Breast epithelium (tissue), 3 donors: ENCODE results near the gene TYW1.
"Not testable (repeated sequence)": the region's sequence is repeated elsewhere in the genome, so short reads cannot be mapped to it uniquely, and the experiment has no call there.

ENCODE experiments used
- POLR2A ChIP-seq: fragments of 450-650 bp; IDR thresholded peaks from one replicate; pipeline ENCODE4 v1.6.1; 2016; ENCODE audit warnings: antibody characterized with exemption, mild to moderate bottlenecking, moderate library complexity
- POLR2AphosphoS5 ChIP-seq, 3 donors: sonication (generic); formaldehyde crosslinking; IDR thresholded peaks; one replicate each; pipeline ENCODE4 v1.6.1; 2017; ENCODE audit warnings: antibody characterized with exemption in 3 of 3
- TF ChIP-seq, protein P1 (sequence below), 3 donors: fragments of 450-650 bp; IDR thresholded peaks; one replicate each; pipeline ENCODE4 v1.5.1; 2016 to 2017; ENCODE audit warnings: antibody characterized with exemption in 3 of 3, mild to moderate bottlenecking in 3 of 3, moderate library complexity in 3 of 3

- TF ChIP-seq, protein P1, sequence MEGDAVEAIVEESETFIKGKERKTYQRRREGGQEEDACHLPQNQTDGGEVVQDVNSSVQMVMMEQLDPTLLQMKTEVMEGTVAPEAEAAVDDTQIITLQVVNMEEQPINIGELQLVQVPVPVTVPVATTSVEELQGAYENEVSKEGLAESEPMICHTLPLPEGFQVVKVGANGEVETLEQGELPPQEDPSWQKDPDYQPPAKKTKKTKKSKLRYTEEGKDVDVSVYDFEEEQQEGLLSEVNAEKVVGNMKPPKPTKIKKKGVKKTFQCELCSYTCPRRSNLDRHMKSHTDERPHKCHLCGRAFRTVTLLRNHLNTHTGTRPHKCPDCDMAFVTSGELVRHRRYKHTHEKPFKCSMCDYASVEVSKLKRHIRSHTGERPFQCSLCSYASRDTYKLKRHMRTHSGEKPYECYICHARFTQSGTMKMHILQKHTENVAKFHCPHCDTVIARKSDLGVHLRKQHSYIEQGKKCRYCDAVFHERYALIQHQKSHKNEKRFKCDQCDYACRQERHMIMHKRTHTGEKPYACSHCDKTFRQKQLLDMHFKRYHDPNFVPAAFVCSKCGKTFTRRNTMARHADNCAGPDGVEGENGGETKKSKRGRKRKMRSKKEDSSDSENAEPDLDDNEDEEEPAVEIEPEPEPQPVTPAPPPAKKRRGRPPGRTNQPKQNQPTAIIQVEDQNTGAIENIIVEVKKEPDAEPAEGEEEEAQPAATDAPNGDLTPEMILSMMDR (IDR thresholded peaks at IDR 0.05): not testable (repeated sequence)
- not testable (repeated sequence) for TF ChIP-seq POLR2AphosphoS5 (IDR thresholded peaks at IDR 0.05); POLR2A
Measured at GRCh38 chr7:67154374-67154773, 157.7 kb downstream of the TYW1 start.
